ENCODE data around the gene BNIP5. TPM values are rescaled to one million over a fixed set of nuclear protein-coding genes. Genes with fewer than 3 reads are reported as not detected.

The BNIP5 gene
- total and polyA plus RNA-seq, 9 donors = 0.01 to 1.4 (median 0.12) TPM; not detected in 4

GRCh38 chr6:36333931-36334725, 2.6 kb downstream of the BNIP5 start:
- H3K27ac ChIP-seq = peak overlapping the region in 1 of 2 donors; percentile 21
- peak in 4 of 5 donors; percentile 38 to 60 (median 54) for DNase-seq
- TF ChIP-seq EP300 (IDR thresholded peaks at IDR 0.05) (no peak), CTCF (IDR thresholded peaks at IDR 0.05) (no peak), POLR2A (IDR thresholded peaks at IDR 0.05) (no peak)
- H3K9me3 ChIP-seq = no peaks in the 10 kb centered on the region
- no peaks in the 10 kb centered on the region for H3K36me3 ChIP-seq
- no peak overlapping the region for H3K4me3 ChIP-seq
- 12 to 14% (median 13%) methylated on average over 20 of the region's 20 CpGs for WGBS, 3 donors
- no peaks in the 10 kb centered on the region for H3K27me3 ChIP-seq
- intact Hi-C loops (cut with DNase I) = no loop called here
- H3K4me1 ChIP-seq (ENCODE audit: insufficient read depth) = peaks cover 7% of the 10 kb centered on the region

GRCh38 chr6:36333171-36333895, 3.4 kb downstream of the BNIP5 start:
- no peaks in the 10 kb centered on the region for H3K27me3 ChIP-seq
- H3K9me3 ChIP-seq = no peaks in the 10 kb centered on the region
- H3K36me3 ChIP-seq = no peaks in the 10 kb centered on the region
- H3K27ac ChIP-seq = no peak overlapping the region
- H3K4me1 ChIP-seq (ENCODE audit: insufficient read depth) = peaks cover 7% of the 10 kb centered on the region
- intact Hi-C loops (cut with DNase I) = no loop called here
- no peak for TF ChIP-seq EP300 (IDR thresholded peaks at IDR 0.05)
- no peak for TF ChIP-seq POLR2A (IDR thresholded peaks at IDR 0.05)
- no peak for TF ChIP-seq CTCF (IDR thresholded peaks at IDR 0.05)
- WGBS, 3 donors = 18 to 25% (median 23%) methylated on average over 8 of the region's 8 CpGs
- H3K4me3 ChIP-seq = no peak overlapping the region
- no peak for DNase-seq

- Histone ChIP-seq H3K36me3 (no peaks in the 10 kb centered on the region), H3K4me3 (no peak overlapping the region), H3K9me3 (no peaks in the 10 kb centered on the region), H3K27ac (no peak overlapping the region), H3K27me3 (no peaks in the 10 kb centered on the region), H3K4me1 (ENCODE audit: insufficient read depth) (peaks cover 7% of the 10 kb centered on the region)
- TF ChIP-seq POLR2A (IDR thresholded peaks at IDR 0.05) (no peak), EP300 (IDR thresholded peaks at IDR 0.05) (no peak), CTCF (IDR thresholded peaks at IDR 0.05) (no peak)
- intact Hi-C loops (cut with DNase I) = no loop called here
- DNase-seq = no peak
- whole genome bisulfite sequencing, 3 donors = 88 to 98% (median 96%) methylated on average over 6 of the region's 6 CpGs
Observed at GRCh38 chr6:36331381-36331780, 5.3 kb downstream of the BNIP5 start.

GRCh38 chr6:36330366-36330765, 6.3 kb downstream of the BNIP5 start:
- intact Hi-C loops (cut with DNase I) = no loop called here
- H3K27me3 ChIP-seq = no peaks in the 10 kb centered on the region
- no peaks in the 10 kb centered on the region for H3K36me3 ChIP-seq
- DNase-seq = no peak
- no peak overlapping the region for H3K4me3 ChIP-seq
- no peak overlapping the region for H3K27ac ChIP-seq
- TF ChIP-seq POLR2A (IDR thresholded peaks at IDR 0.05) (no peak), CTCF (IDR thresholded peaks at IDR 0.05) (no peak), EP300 (IDR thresholded peaks at IDR 0.05) (no peak)
- H3K4me1 ChIP-seq (ENCODE audit: insufficient read depth) = peaks cover 7% of the 10 kb centered on the region
- 91 to 93% (median 91%) methylated on average over 14 of the region's 14 CpGs for WGBS, 3 donors
- H3K9me3 ChIP-seq = no peaks in the 10 kb centered on the region

All from ovary (tissue), 9 donors.